Fibroblast of pulmonary artery (primary cell): Measurements from ENCODE around the gene SLC30A1.
A peak's percentile ranks its signal among the peaks of the same experiment; 100 is the strongest.

ENCODE experiments used
- DNase-seq: peaks from one replicate; pipeline ENCODE4 v3.0.0-alpha.2; 2010; ENCODE audit warnings: low read depth
- H3K4me3 ChIP-seq: replicated peaks from 2 replicates; pipeline ENCODE4 v1.5.1; 2011; ENCODE audit warnings: low read depth, mild to moderate bottlenecking, control low read depth, low read length, moderate library complexity
- CTCF ChIP-seq: IDR thresholded peaks from 2 replicates; pipeline ENCODE4 v1.5.1; 2011; ENCODE audit warnings: mild to moderate bottlenecking, control low read depth, low read length, inconsistent platforms; ENCODE audit errors: missing control alignments

Gene SLC30A1

GRCh38 chr1:211595419-211595818 lies 16.5 kb upstream of the SLC30A1 start:
- no peak for DNase-seq

GRCh38 chr1:211591980-211592493 lies 13.1 kb upstream of the SLC30A1 start:
- no peak overlapping the region for H3K4me3 ChIP-seq
- peak; percentile 89 for DNase-seq
- TF ChIP-seq CTCF = no peak

More at GRCh38 chr1:211595419-211595818, 16.5 kb upstream of the SLC30A1 start:
- no peak for TF ChIP-seq CTCF
- H3K4me3 ChIP-seq = no peak overlapping the region

- peak; percentile 91 for DNase-seq
- H3K4me3 ChIP-seq = no peak overlapping the region
- TF ChIP-seq CTCF = no peak
These were observed 11.1 kb upstream of the SLC30A1 start for GRCh38 chr1:211589782-211590721.

GRCh38 chr1:211588711-211589110 lies 9.8 kb upstream of the SLC30A1 start:
- no peak for TF ChIP-seq CTCF
- no peak overlapping the region for H3K4me3 ChIP-seq
- no peak for DNase-seq

- DNase-seq = no peak
- no peak overlapping the region for H3K4me3 ChIP-seq
- TF ChIP-seq CTCF = no peak
These were observed 8.2 kb upstream of the SLC30A1 start for GRCh38 chr1:211587123-211587522.

GRCh38 chr1:211586538-211586937 lies 7.6 kb upstream of the SLC30A1 start:
- DNase-seq = no peak
- no peak overlapping the region for H3K4me3 ChIP-seq
- no peak for TF ChIP-seq CTCF
